ENCODE measurements around the gene HOXB3. TPM values are rescaled to one million over a fixed set of nuclear protein-coding genes. Genes with fewer than 3 reads are reported as not detected.

Gene HOXB3
- total and polyA plus RNA-seq, 2 of the 13 experiments (the other 11 are each of a cell fraction or from before 2014, with no cell fraction given) = not detected

DNA sequence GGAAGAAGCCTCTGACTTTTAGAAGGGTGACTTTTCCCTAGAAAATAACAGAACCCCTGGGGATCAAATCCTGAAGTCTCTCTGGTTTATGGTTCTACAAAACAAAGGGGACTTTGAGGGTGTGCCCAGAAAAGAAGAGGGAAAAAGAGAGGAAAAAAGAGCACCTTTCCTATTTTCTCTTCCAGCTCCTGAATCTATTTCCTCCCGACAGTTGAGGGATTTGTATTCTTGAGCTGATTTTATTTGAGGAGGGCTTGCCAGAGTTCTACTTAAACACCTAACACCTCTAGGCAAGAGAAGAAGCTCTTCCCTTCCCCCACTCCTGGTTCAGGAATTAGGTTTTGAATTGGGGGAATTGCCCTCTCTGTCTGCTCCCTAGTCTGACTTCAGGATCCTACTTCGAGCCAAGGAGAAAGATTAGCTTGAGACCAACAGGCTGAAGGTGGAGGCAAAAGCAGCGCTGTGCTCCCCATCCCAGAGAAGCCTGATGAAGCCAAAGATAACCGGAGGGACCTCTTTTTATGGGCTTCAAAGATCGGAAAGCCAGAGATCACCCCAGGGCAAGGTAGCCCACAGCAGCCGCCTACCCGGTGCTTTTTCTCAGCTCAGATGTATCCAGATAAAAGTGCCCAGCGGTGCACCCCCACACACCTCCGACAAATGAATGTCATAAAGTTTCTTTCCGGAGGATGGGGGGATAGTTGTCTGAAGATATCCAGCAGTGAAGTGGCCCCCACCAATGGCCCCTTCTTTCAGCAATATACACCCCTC, 796 bp downstream of the HOXB3 start:
- Histone ChIP-seq H4K20me1 (ENCODE audit: insufficient read depth, low read length) (peaks cover 3% of the 10 kb centered on the region; the same call in 1 of the 2 replicates), H3K9me3 (ENCODE audit: low read length) (no peaks in the 10 kb centered on the region), H3K4me2 (ENCODE audit: low read depth, low read length) (no peak overlapping the region), H3K4me1 (ENCODE audit: insufficient read depth, low read length) (peaks cover 11% of the 10 kb centered on the region; the same call in 1 of the 2 replicates), H2AFZ (ENCODE audit: low read length) (no peak overlapping the region), H3K4me3 (replicated peaks in 1 of 3; ENCODE audit: insufficient read depth in 1 of 3, low read depth in 2 of 3, low read length in 3 of 3) (no peak overlapping the region), H3K36me3 (replicated peaks in 1 of 2; ENCODE audit: control insufficient read depth in 1 of 2, insufficient read depth in 2 of 2, low read length in 2 of 2) (no peaks in the 10 kb centered on the region), H3K27me3 (ENCODE audit: control insufficient read depth in 1 of 2, insufficient read depth in 2 of 2, low read length in 2 of 2) (peaks cover 26 to 88% of the 10 kb centered on the region in 2 experiments), H3K79me2 (ENCODE audit: insufficient read depth, low read length) (no peaks in the 10 kb centered on the region), H3K27ac (ENCODE audit: extremely low read length, insufficient read depth, low read length) (no peak overlapping the region), H3K9ac (ENCODE audit: insufficient read depth, low read depth, low read length) (no peak overlapping the region)
- intact Hi-C loops (cut with micrococcal nuclease; ENCODE audit: unreplicated experiment) = no loop called here
- no TSS peak for BruUV-seq (replicated peaks)
- in situ Hi-C loops (cut with HindIII; ENCODE audit: extremely low pct_ligation_motif_present, low pct_unique_long_range_greater_than_20kb) = no loop called here
- no peak for ATAC-seq
- FAIRE-seq = no peak
- ChIA-PET CTCF (ENCODE audit: low intra/inter-chr PET ratio, low total read pairs) (no interaction called here), POLR2A (no interaction called here)
- no peak for DNase-seq (ENCODE audit: low spot score)
- TF ChIP-seq ZNF552 (CRISPR knock-in tag; IDR thresholded peaks at IDR 0.05; ENCODE audit: borderline replicate concordance) = no peak
- no peak for TF ChIP-seq HMG20A (CRISPR knock-in tag; IDR thresholded peaks at IDR 0.05; ENCODE audit: borderline replicate concordance)
- no peak for TF ChIP-seq RBFOX2 (IDR thresholded peaks at IDR 0.05; ENCODE audit: low read depth, low read length)
- TF ChIP-seq, protein P1, sequence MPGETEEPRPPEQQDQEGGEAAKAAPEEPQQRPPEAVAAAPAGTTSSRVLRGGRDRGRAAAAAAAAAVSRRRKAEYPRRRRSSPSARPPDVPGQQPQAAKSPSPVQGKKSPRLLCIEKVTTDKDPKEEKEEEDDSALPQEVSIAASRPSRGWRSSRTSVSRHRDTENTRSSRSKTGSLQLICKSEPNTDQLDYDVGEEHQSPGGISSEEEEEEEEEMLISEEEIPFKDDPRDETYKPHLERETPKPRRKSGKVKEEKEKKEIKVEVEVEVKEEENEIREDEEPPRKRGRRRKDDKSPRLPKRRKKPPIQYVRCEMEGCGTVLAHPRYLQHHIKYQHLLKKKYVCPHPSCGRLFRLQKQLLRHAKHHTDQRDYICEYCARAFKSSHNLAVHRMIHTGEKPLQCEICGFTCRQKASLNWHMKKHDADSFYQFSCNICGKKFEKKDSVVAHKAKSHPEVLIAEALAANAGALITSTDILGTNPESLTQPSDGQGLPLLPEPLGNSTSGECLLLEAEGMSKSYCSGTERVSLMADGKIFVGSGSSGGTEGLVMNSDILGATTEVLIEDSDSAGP (CRISPR knock-in tag; IDR thresholded peaks at IDR 0.05; ENCODE audit: borderline replicate concordance) = no peak
- TF ChIP-seq CREB1 (IDR thresholded peaks at IDR 0.05) = no peak
- no peak for TF ChIP-seq CREB1 (CRISPR knock-in tag; IDR thresholded peaks at IDR 0.05)
- no peak for TF ChIP-seq ZNF256 (CRISPR knock-in tag; conservative IDR thresholded peaks at IDR 0.05)
- TF ChIP-seq NR1H2 (CRISPR knock-in tag; IDR thresholded peaks at IDR 0.05; ENCODE audit: borderline replicate concordance, low read depth) = no peak
- TF ChIP-seq ZNF678 (CRISPR knock-in tag; IDR thresholded peaks at IDR 0.05) = no peak
- no peak for TF ChIP-seq CBX1 (IDR thresholded peaks at IDR 0.05; ENCODE audit: low read depth)
- 22% methylated on average over 9 of the region's 10 CpGs for WGBS (ENCODE audit: low lambda C conversion rate)
